ENCODE results near the gene SLX4IP. TPM values are rescaled to one million over a fixed set of nuclear protein-coding genes. Genes with fewer than 3 reads are reported as not detected.
A peak's percentile ranks its signal among the peaks of the same experiment; 100 is the strongest.

Gene SLX4IP
- total RNA-seq, 1 donor from 2014 or later = 6.8 TPM

DNA sequence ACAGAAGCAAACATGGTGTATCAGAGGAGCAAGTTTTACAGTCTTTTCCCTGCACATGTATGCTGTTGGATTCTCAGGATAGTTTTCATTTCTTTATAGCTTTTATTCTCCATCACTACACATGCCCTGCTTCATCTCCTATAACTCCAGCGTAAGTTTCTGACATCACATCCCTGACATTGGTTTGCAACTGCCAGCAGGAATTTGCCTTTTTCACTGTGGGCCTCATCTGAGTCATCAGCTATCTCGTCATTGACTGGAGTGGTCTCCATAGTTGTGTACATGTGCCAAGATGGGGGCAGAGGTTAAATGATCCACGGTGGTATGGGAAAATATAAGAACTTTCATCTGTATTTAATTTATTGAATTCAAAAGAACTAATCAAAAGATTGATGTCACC lies 96.7 kb downstream of the SLX4IP start:
- TF ChIP-seq, protein P1, sequence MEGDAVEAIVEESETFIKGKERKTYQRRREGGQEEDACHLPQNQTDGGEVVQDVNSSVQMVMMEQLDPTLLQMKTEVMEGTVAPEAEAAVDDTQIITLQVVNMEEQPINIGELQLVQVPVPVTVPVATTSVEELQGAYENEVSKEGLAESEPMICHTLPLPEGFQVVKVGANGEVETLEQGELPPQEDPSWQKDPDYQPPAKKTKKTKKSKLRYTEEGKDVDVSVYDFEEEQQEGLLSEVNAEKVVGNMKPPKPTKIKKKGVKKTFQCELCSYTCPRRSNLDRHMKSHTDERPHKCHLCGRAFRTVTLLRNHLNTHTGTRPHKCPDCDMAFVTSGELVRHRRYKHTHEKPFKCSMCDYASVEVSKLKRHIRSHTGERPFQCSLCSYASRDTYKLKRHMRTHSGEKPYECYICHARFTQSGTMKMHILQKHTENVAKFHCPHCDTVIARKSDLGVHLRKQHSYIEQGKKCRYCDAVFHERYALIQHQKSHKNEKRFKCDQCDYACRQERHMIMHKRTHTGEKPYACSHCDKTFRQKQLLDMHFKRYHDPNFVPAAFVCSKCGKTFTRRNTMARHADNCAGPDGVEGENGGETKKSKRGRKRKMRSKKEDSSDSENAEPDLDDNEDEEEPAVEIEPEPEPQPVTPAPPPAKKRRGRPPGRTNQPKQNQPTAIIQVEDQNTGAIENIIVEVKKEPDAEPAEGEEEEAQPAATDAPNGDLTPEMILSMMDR (IDR thresholded peaks at IDR 0.05; ENCODE audit: unreplicated experiment) = no peak
- no peak overlapping the region for H3K27ac Mint-ChIP-seq (ENCODE audit: unreplicated experiment)
- H3K4me3 Mint-ChIP-seq (ENCODE audit: unreplicated experiment) = no peak overlapping the region
- no peaks in the 10 kb centered on the region for H3K36me3 Mint-ChIP-seq (ENCODE audit: low read depth, unreplicated experiment)
- no peak for DNase-seq (ENCODE audit: low spot score)
- no peaks in the 10 kb centered on the region for H3K9me3 Mint-ChIP-seq (ENCODE audit: unreplicated experiment)
- H3K4me1 Mint-ChIP-seq (ENCODE audit: unreplicated experiment) = no peaks in the 10 kb centered on the region
- peaks cover 4% of the 10 kb centered on the region for H3K27me3 Mint-ChIP-seq (ENCODE audit: unreplicated experiment)

DNA sequence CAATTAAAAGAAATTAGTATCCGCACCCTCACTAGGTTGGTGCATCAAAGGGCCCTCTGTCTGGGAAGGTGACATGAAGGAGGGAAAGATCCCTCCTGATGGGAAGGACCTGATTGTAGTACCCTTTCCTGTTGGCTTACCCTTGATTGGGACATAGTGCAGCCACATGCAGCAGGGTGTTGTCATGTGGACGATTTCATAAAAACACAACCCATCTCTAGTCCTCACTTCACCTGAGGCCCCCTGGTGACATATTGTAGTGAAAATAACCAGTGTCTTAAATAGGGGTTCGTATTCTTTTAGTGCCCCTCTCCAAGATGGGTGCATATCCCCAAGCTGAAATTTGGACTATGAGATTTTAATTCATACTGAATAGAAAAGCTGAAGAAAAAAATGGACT lies 97.3 kb downstream of the SLX4IP start:
- Mint-ChIP-seq H3K27ac (ENCODE audit: unreplicated experiment) (no peak overlapping the region), H3K9me3 (ENCODE audit: unreplicated experiment) (no peaks in the 10 kb centered on the region), H3K4me1 (ENCODE audit: unreplicated experiment) (no peaks in the 10 kb centered on the region), H3K36me3 (ENCODE audit: low read depth, unreplicated experiment) (no peaks in the 10 kb centered on the region), H3K27me3 (ENCODE audit: unreplicated experiment) (peaks cover 4% of the 10 kb centered on the region), H3K4me3 (ENCODE audit: unreplicated experiment) (no peak overlapping the region)
- no peak for DNase-seq (ENCODE audit: low spot score)
- TF ChIP-seq, protein P1 (IDR thresholded peaks at IDR 0.05; ENCODE audit: unreplicated experiment) = no peak

DNA sequence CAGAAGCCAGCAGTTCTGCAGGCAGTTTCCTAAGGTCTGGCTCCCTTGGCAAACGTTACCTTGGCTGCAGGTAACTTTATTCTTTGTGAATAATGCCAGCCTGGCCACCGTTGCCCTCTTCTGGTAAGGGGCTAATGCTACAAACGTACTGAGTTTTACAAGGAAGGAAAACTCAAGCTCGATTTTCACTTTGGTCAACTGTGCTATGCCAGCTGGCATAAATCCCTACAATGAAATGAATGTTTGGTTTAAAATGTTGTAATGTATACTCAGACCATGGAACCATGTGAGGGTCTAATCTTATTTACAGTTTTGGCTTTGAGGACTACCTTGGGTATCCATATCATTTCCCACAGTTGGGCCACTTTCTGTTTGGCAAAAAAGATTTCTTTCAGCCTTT lies 101.4 kb downstream of the SLX4IP start:
- Mint-ChIP-seq H3K27me3 (ENCODE audit: unreplicated experiment) (peaks cover 4% of the 10 kb centered on the region), H3K9me3 (ENCODE audit: unreplicated experiment) (no peaks in the 10 kb centered on the region), H3K4me1 (ENCODE audit: unreplicated experiment) (peaks cover 9% of the 10 kb centered on the region)

DNA sequence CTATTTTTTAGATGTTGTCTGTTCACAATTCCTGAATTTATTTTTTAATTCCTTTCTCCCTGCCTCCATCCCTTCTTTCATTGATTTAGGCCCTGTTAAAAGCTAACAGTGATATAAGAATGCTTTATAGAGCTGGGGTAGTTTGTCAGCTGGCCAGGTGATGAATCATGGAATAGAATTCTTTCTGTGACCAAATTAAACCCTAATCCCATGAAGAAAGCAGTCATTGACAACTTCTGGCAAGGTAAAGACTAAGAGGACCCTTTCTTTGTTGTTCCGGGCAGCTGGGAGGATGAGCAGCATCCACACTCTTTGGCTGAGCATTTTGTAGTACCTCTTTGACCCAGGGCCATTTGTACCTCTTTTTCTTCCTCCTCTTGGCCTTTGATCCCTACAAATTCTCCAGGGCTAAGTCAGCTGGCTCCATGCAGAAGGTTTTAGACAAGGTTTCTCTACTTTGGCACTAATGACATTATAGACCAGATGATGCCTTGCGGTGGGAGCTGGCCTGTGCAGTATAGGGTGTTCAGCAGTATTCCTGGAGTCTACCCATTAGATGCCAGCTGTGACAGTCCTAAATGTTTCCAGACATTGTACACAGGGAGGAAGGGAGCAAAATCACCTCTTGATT lies 102.9 kb downstream of the SLX4IP start:
- Mint-ChIP-seq H3K4me3 (ENCODE audit: unreplicated experiment) (no peak overlapping the region), H3K27me3 (ENCODE audit: unreplicated experiment) (peaks cover 4% of the 10 kb centered on the region), H3K4me1 (ENCODE audit: unreplicated experiment) (peaks cover 19% of the 10 kb centered on the region), H3K27ac (ENCODE audit: unreplicated experiment) (no peak overlapping the region), H3K9me3 (ENCODE audit: unreplicated experiment) (no peaks in the 10 kb centered on the region), H3K36me3 (ENCODE audit: low read depth, unreplicated experiment) (no peaks in the 10 kb centered on the region)
- TF ChIP-seq, protein P1 (IDR thresholded peaks at IDR 0.05; ENCODE audit: unreplicated experiment) = no peak
- DNase-seq (ENCODE audit: low spot score) = no peak

More for the DNA sequence above, 101.4 kb downstream of the SLX4IP start:
- TF ChIP-seq, protein P1 (IDR thresholded peaks at IDR 0.05; ENCODE audit: unreplicated experiment) = peak; percentile 11
- DNase-seq (ENCODE audit: low spot score) = no peak
- no peaks in the 10 kb centered on the region for H3K36me3 Mint-ChIP-seq (ENCODE audit: low read depth, unreplicated experiment)
- no peak overlapping the region for H3K4me3 Mint-ChIP-seq (ENCODE audit: unreplicated experiment)
- H3K27ac Mint-ChIP-seq (ENCODE audit: unreplicated experiment) = no peak overlapping the region

DNA sequence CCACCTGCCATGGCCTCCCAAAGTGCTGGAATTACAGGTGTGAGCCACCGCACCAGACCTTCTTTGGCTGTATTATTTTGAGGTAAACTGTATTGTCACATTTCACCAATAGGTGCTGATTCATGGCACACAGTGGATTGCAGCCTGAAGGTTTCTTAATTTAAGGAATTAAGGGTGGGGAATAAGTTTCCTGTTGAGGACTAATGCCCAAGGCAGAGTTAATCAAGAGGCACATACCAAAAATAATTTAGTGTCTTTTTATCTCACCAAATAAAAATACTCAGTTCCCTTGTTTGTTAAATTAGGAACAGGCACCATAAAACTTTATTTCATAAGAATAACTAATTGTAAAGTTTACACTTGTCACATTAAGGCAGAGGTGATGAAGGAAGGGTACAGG lies 103.7 kb downstream of the SLX4IP start:
- no peak for DNase-seq (ENCODE audit: low spot score)
- no peaks in the 10 kb centered on the region for H3K36me3 Mint-ChIP-seq (ENCODE audit: low read depth, unreplicated experiment)
- peaks cover 4% of the 10 kb centered on the region for H3K27me3 Mint-ChIP-seq (ENCODE audit: unreplicated experiment)
- TF ChIP-seq, protein P1 (IDR thresholded peaks at IDR 0.05; ENCODE audit: unreplicated experiment) = no peak
- H3K27ac Mint-ChIP-seq (ENCODE audit: unreplicated experiment) = no peak overlapping the region
- H3K9me3 Mint-ChIP-seq (ENCODE audit: unreplicated experiment) = no peaks in the 10 kb centered on the region
- H3K4me3 Mint-ChIP-seq (ENCODE audit: unreplicated experiment) = no peak overlapping the region
- peaks cover 19% of the 10 kb centered on the region for H3K4me1 Mint-ChIP-seq (ENCODE audit: unreplicated experiment)

All from endothelial cell (in vitro differentiated cells).